ENCODE data around the gene TRAPPC14. TPM values are rescaled to one million over a fixed set of nuclear protein-coding genes. Genes with fewer than 3 reads are reported as not detected.

Gene TRAPPC14
- polyA plus RNA-seq, 1 of the 3 experiments (the other 2 are of a cell fraction): 13.9 TPM

GRCh38 chr7:100190048-100190711, 31.7 kb upstream of the TRAPPC14 start:
- TF ChIP-seq SMC3 (IDR thresholded peaks at IDR 0.05; ENCODE audit: low read depth, low read length) (peak; percentile 45), JUND (IDR thresholded peaks at IDR 0.05) (no peak), EP300 (IDR thresholded peaks at IDR 0.05; ENCODE audit: borderline replicate concordance in 1 of 2, low read depth in 1 of 2, low read length in 1 of 2) (no peak), GATA2 (CRISPR knock-in tag; IDR thresholded peaks at IDR 0.05) (no peak), RAD21 (IDR thresholded peaks at IDR 0.05; ENCODE audit: low read length) (peak; percentile 47), CTCF (IDR thresholded peaks at IDR 0.05) (peak; percentile 67), FOSL2 (IDR thresholded peaks at IDR 0.05; ENCODE audit: borderline replicate concordance, low read depth) (no peak), RCOR1 (IDR thresholded peaks at IDR 0.05; ENCODE audit: low read length) (no peak), TAF1 (IDR thresholded peaks at IDR 0.05; ENCODE audit: borderline replicate concordance, low read depth, low read length) (no peak)
- H3K9ac ChIP-seq: no peak overlapping the region
- H3K4me2 ChIP-seq: no peak overlapping the region
- WGBS (ENCODE audit: low lambda C conversion rate): 65% methylated on average over 4 of the region's 4 CpGs
- H3F3A ChIP-seq (replicated peaks; ENCODE audit: insufficient read depth): peaks cover 4% of the 10 kb centered on the region
- no peaks in the 10 kb centered on the region for H3K9me2 ChIP-seq
- DNase-seq: peak; percentile 23
- H3K4me3 ChIP-seq (ENCODE audit: low read depth in 2 of 2, low read length in 1 of 2): no peak overlapping the region
- ChIA-PET POLR2A (interaction anchor here (0.7 kb wide), 1 partner anchor 23 kb away, joined by 3 read pairs; no protein-coding TSS in a partner anchor), CTCF (interaction anchor here (0.6 to 4.2 kb wide), 10 partner anchors 8 to 203 kb away, joined by 3 to 31 read pairs (median 4); partner anchors contain the start of genes GPC2, LAMTOR4 and STAG3)
- no peaks in the 10 kb centered on the region for H4K20me1 ChIP-seq (ENCODE audit: insufficient read depth)
- no peaks in the 10 kb centered on the region for H3K9me3 ChIP-seq
- peaks cover 0 to 6% of the 10 kb centered on the region in 2 experiments; a peak in 1 of 4 replicates for H3K4me1 ChIP-seq (ENCODE audit: control insufficient read depth in 1 of 2, insufficient read depth in 2 of 2, low read depth in 1 of 2, low read length in 1 of 2)
- H3K79me2 ChIP-seq (ENCODE audit: insufficient read depth): no peaks in the 10 kb centered on the region
- H3K27me3 ChIP-seq (ENCODE audit: insufficient read depth): no peaks in the 10 kb centered on the region
- H3K36me3 ChIP-seq (replicated peaks in 1 of 2; ENCODE audit: control insufficient read depth in 1 of 2, insufficient read depth in 2 of 2, low read length in 1 of 2): no peaks in the 10 kb centered on the region
- H2AFZ ChIP-seq (ENCODE audit: low read depth): peak overlapping the region; percentile 54; the same call in 1 of the 2 replicates
- no peak overlapping the region for H3K27ac ChIP-seq (ENCODE audit: low read depth in 2 of 2, low read length in 1 of 2)

DNA sequence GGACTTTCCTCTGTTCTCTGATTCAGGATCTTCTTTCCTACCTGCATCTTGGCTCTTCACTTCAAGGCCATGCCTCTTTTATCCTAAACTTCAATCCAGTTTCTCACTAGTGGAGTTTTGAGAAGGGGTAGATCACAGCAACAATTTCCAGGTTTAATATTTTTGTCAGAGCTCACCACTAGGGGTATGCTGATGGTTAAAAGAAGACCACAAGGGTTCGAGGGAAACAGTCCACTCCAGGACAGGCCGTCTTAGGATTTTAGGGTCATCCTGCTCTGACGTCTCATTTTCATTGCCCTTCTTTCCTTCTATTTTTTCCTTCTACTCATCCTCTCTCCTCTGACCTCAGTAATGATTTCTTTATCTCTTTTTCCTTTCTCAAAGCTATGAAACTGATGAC, 30.5 kb upstream of the TRAPPC14 start:
- Histone ChIP-seq H2AFZ (ENCODE audit: low read depth) (no peak overlapping the region), H3K36me3 (replicated peaks in 1 of 2; ENCODE audit: control insufficient read depth in 1 of 2, insufficient read depth in 2 of 2, low read length in 1 of 2) (no peaks in the 10 kb centered on the region), H3K4me1 (ENCODE audit: control insufficient read depth in 1 of 2, insufficient read depth in 2 of 2, low read depth in 1 of 2, low read length in 1 of 2) (peaks cover 0 to 6% of the 10 kb centered on the region in 2 experiments; a peak in 1 of 4 replicates), H3K4me2 (no peak overlapping the region), H3K9ac (no peak overlapping the region), H3K27ac (ENCODE audit: low read depth in 2 of 2, low read length in 1 of 2) (no peak overlapping the region), H3K9me3 (no peaks in the 10 kb centered on the region), H3F3A (replicated peaks; ENCODE audit: insufficient read depth) (peaks cover 4% of the 10 kb centered on the region), H4K20me1 (ENCODE audit: insufficient read depth) (no peaks in the 10 kb centered on the region), H3K27me3 (ENCODE audit: insufficient read depth) (no peaks in the 10 kb centered on the region), H3K4me3 (ENCODE audit: low read depth in 2 of 2, low read length in 1 of 2) (no peak overlapping the region), H3K79me2 (ENCODE audit: insufficient read depth) (no peaks in the 10 kb centered on the region), H3K9me2 (no peaks in the 10 kb centered on the region)
- WGBS (ENCODE audit: low lambda C conversion rate): 71% methylated on average over 3 of the region's 3 CpGs
- CTCF ChIA-PET: interaction anchor here (1.0 to 4.2 kb wide), 6 partner anchors 11 to 60 kb away, joined by 3 to 31 read pairs (median 3); partner anchors contain the start of genes GPC2 and STAG3
- peak; percentile 28; the same call in 1 of the 2 replicates for TF ChIP-seq CTCF (IDR thresholded peaks at IDR 0.05)
- no peak for TF ChIP-seq SIN3A (IDR thresholded peaks at IDR 0.05; ENCODE audit: borderline replicate concordance, low read depth, low read length)
- DNase-seq: no peak
- POLR2A ChIA-PET: no interaction called here
